GM23338 (cell line): ENCODE results near the gene MAP4K3. TPM values are rescaled to one million over a fixed set of nuclear protein-coding genes. Genes with fewer than 3 reads are reported as not detected.

Experiments used
- ATAC-seq: fragments of 200-7000 bp; cut with Tn5 transposase; 3 replicates; pipeline ENCODE4 v1.9.1; 2020
- DNase-seq: peaks from one replicate; pipeline ENCODE4 v3.0.0-alpha.2; 2015; ENCODE audit warnings: low spot score
- H2AFZ ChIP-seq: fragments of 200-600 bp; sonication (generic); 2 replicates; pipeline ENCODE4 v1.8.0; 2016; ENCODE audit warnings: antibody characterized with exemption, mild to moderate bottlenecking, moderate library complexity
- H3F3A ChIP-seq: fragments of 200-600 bp; sonication (generic); replicated peaks from 2 replicates; pipeline ENCODE4 v1.8.0; 2017; ENCODE audit warnings: antibody characterized with exemption, mixed run types, low read depth
- H3K27ac ChIP-seq: fragments of 200-600 bp; sonication (generic); 2 replicates; pipeline ENCODE4 v1.6.1; 2016; ENCODE audit warnings: low read depth
- H3K27me3 ChIP-seq: fragments of 200-600 bp; sonication (generic); 2 replicates; pipeline ENCODE4 v1.8.0; 2016; ENCODE audit warnings: mild to moderate bottlenecking, mixed run types, moderate library complexity; ENCODE audit not compliant: insufficient read depth
- H3K36me3 ChIP-seq: fragments of 200-600 bp; sonication (generic); 2 replicates; pipeline ENCODE4 v1.8.0; 2016; ENCODE audit warnings: mild to moderate bottlenecking; ENCODE audit not compliant: insufficient read depth
- H3K4me1 ChIP-seq: fragments of 200-600 bp; sonication (generic); 2 replicates; pipeline ENCODE4 v1.8.0; 2016; ENCODE audit warnings: mild to moderate bottlenecking, moderate library complexity; ENCODE audit not compliant: insufficient read depth
- H3K4me2 ChIP-seq: fragments of 200-600 bp; sonication (generic); 2 replicates; pipeline ENCODE4 v1.7.1; 2017; ENCODE audit warnings: mixed run types
- H3K4me3 ChIP-seq: fragments of 200-600 bp; sonication (generic); 2 replicates; pipeline ENCODE4 v1.6.1; 2016; ENCODE audit warnings: mixed run types
- H3K79me2 ChIP-seq: fragments of 200-600 bp; sonication (generic); replicated peaks from 2 replicates; pipeline ENCODE4 v1.8.0; 2017; ENCODE audit warnings: mild to moderate bottlenecking; ENCODE audit not compliant: insufficient read depth
- H3K9me2 ChIP-seq: fragments of 200-600 bp; sonication (generic); 2 replicates; pipeline ENCODE4 v1.8.0; 2017; ENCODE audit not compliant: insufficient read depth
- H4K20me1 ChIP-seq: fragments of 200-600 bp; sonication (generic); replicated peaks from 2 replicates; pipeline ENCODE4 v1.8.0; 2017; ENCODE audit warnings: mild to moderate bottlenecking; ENCODE audit not compliant: insufficient read depth
- H3K27ac Mint-ChIP-seq: 2 replicates; pipeline ENCODE4 v1.8.0; 2020; ENCODE audit warnings: inconsistent platforms, mild to moderate bottlenecking, moderate library complexity, mixed read lengths
- H3K27me3 Mint-ChIP-seq: 3 replicates; pipeline ENCODE4 v1.8.0; 2022; ENCODE audit warnings: low read depth, mild to moderate bottlenecking, moderate library complexity, mixed read lengths, inconsistent platforms; ENCODE audit not compliant: insufficient read depth, poor library complexity
- H3K36me3 Mint-ChIP-seq: 3 replicates; pipeline ENCODE4 v1.8.0; 2021; ENCODE audit warnings: low read depth, mild to moderate bottlenecking, inconsistent platforms, moderate library complexity, mixed read lengths
- H3K4me1 Mint-ChIP-seq: 3 replicates; pipeline ENCODE4 v1.8.0; 2020; ENCODE audit warnings: mild to moderate bottlenecking, inconsistent platforms, mixed read lengths
- H3K4me3 Mint-ChIP-seq: 3 replicates; pipeline ENCODE4 v1.8.0; 2021; ENCODE audit warnings: moderate library complexity, mild to moderate bottlenecking, inconsistent platforms, mixed read lengths
- H3K9me3 Mint-ChIP-seq: 3 replicates; pipeline ENCODE4 v1.8.0; 2020; ENCODE audit warnings: moderate library complexity, mild to moderate bottlenecking, inconsistent platforms, mixed read lengths
- ETS1 ChIP-seq: IDR thresholded peaks from 2 replicates; pipeline ENCODE4 v1.6.1; 2016; ENCODE audit warnings: antibody characterized with exemption
- EZH2phosphoT487 ChIP-seq: fragments of 200-600 bp; sonication (generic); IDR thresholded peaks from one replicate; pipeline ENCODE4 v1.8.1; 2018; ENCODE audit warnings: antibody characterized with exemption; ENCODE audit not compliant: unreplicated experiment
- REST ChIP-seq: IDR thresholded peaks from one replicate; pipeline ENCODE4 v1.6.1; 2018; ENCODE audit warnings: antibody characterized with exemption; ENCODE audit not compliant: unreplicated experiment
- ZNF462 ChIP-seq: fragments of 250-450 bp; sonication (Bioruptor Pico); IDR thresholded peaks from 2 replicates; pipeline ENCODE4 v1.5.0; 2020; ENCODE audit warnings: mild to moderate bottlenecking, moderate library complexity
- polyA plus RNA-seq: library from polyadenylated mRNA; unstranded; fragments of >200 nt; fragmentation: Nextera tagmentation; extraction: Ambion mirVana; gene quantifications from 2 replicates; pipeline ENCODE4 v1.2.1, GENCODE V29; 2016
- total RNA-seq: library from RNA; depleted of rRNA; stranded (reverse); fragments of >200 nt; shearing (Covaris generic); gene quantifications from 2 replicates; pipeline ENCODE4 v1.2.3, GENCODE V29; 2014

Gene MAP4K3
- total and polyA plus RNA-seq, 2 experiments from 2014 or later, result 33.0 to 90.7 TPM

GRCh38 chr2:39213015-39213414 is 224.1 kb downstream of the MAP4K3 start (continued):
- no peak for TF ChIP-seq ZNF462 (CRISPR knock-in tag)
- no peak for TF ChIP-seq ETS1

GRCh38 chr2:39210846-39211245 is 226.2 kb downstream of the MAP4K3 start:
- Histone ChIP-seq H3K79me2 (no peaks in the 10 kb centered on the region), H3K4me1 (no peaks in the 10 kb centered on the region), H3F3A (no peaks in the 10 kb centered on the region; the same call in 1 of the 2 replicates), H3K4me3 (no peak overlapping the region), H3K4me2 (no peak overlapping the region), H3K27ac (no peak overlapping the region), H3K27me3 (no peaks in the 10 kb centered on the region), H4K20me1 (no peaks in the 10 kb centered on the region), H3K9me2 (no peaks in the 10 kb centered on the region), H2AFZ (no peak overlapping the region), H3K36me3 (no peaks in the 10 kb centered on the region)
- Mint-ChIP-seq H3K27ac (no peak overlapping the region), H3K4me3 (no peak overlapping the region), H3K9me3 (no peaks in the 10 kb centered on the region), H3K27me3 (no peaks in the 10 kb centered on the region), H3K36me3 (no peaks in the 10 kb centered on the region), H3K4me1 (no peaks in the 10 kb centered on the region; the same call in 2 of the 3 replicates)
- DNase-seq (no peak), ATAC-seq (no peak)
- TF ChIP-seq REST, result no peak
- no peak for TF ChIP-seq ZNF462 (CRISPR knock-in tag)
- no peak for TF ChIP-seq EZH2phosphoT487
